Superior temporal gyrus (tissue), 1 donor: ENCODE measurements around the gene HDDC3.

Experiments used
- DNase-seq: peaks from one replicate; pipeline ENCODE4 v3.0.0-alpha.2; 2016; ENCODE audit errors: extremely low spot score

HDDC3 gene

DNA sequence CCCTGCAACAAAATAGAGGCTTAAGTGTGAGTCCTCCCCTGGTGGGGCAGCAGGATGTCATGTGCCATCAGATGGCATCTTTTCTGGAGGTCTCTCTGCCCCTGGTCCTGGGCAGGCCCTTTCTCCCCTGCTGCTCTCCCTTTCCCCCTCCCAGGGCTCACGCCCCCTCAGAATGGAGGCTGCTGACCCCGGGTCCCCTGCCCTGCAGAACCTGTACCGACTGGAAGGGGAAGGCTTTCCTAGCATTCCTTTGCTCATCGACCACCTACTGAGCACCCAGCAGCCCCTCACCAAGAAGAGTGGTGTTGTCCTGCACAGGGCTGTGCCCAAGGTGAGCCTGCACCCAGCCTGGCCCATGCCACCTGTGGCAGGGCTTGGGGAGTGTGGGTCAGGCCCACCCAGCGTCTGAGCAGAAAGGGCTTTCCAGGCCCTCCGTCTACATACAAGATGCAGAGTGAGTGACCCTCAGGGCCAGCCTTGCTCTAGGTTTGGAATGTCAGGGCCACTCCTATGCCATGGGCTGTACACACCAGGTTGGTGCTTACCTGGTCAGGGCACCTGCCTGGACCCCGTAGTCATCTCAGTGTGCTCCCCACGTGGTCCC is 40.9 kb downstream of the HDDC3 start:
- DNase-seq: no peak

DNA sequence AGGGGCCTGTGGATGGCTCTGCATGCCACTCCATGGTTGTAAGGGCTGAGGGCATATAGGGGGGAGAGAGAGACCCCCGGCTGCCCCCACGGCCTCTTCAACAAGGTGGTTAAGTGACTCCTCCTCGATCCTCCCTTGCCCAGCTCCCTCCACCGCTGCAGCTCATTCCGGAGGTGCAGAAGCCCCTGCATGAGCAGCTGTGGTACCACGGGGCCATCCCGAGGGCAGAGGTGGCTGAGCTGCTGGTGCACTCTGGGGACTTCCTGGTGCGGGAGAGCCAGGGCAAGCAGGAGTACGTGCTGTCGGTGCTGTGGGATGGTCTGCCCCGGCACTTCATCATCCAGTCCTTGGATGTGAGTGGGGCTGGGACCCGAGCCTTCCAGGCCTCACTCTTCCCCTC is 41.5 kb downstream of the HDDC3 start:
- no peak for DNase-seq

DNA sequence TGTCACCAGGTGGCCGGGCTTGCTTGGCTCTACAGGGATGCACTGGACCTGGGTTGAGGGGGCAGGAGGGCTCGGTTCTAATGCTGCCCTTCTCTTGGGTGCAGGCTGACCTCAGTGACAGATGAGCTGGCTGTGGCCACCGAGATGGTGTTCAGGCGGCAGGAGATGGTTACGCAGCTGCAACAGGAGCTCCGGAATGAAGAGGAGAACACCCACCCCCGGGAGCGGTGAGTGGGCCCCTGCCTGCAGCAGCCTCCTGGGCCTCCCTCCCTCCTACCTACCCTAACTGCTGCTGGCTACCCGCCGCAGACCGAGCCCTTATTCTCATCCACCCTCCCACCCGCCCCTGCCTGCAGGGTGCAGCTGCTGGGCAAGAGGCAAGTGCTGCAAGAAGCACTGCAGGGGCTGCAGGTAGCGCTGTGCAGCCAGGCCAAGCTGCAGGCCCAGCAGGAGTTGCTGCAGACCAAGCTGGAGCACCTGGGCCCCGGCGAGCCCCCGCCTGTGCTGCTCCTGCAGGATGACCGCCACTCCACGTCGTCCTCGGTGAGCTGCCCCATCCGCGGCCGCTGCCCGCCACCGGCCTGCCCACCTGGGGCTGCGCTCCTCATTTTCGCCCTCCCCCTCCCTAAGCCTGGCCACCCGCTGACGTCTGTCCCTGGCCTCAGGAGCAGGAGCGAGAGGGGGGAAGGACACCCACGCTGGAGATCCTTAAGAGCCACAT is 42.5 kb downstream of the HDDC3 start:
- DNase-seq: no peak

DNA sequence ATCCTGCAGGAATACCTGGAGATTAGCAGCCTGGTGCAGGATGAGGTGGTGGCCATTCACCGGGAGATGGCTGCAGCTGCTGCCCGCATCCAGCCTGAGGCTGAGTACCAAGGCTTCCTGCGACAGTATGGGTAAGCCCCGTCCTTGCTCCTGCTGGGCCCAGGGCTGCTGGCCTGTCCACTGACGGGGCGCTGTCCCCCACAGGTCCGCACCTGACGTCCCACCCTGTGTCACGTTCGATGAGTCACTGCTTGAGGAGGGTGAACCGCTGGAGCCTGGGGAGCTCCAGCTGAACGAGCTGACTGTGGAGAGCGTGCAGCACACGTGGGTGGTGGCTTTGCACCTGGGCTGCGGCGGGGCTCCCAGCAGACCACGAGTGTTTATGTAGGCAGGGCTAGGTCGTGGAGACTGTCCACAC is 43.0 kb downstream of the HDDC3 start:
- no peak for DNase-seq

DNA sequence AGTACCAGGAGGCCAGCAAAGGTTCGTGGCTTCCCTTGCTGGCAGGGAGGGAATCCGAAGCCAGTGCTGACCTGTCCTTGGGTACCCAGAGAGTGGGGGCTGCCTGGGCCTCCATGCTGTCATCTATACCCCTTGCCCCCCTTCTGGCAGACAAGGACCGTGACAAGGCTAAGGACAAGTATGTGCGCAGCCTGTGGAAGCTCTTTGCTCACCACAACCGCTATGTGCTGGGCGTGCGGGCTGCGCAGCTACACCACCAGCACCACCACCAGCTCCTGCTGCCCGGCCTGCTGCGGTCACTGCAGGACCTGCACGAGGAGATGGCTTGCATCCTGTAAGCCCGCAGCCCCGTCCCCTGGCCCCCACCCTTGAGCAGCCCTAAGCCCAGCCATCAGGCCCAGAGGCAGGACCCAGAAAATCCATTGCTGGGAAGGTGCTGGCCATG is 45.3 kb downstream of the HDDC3 start:
- DNase-seq: no peak

DNA sequence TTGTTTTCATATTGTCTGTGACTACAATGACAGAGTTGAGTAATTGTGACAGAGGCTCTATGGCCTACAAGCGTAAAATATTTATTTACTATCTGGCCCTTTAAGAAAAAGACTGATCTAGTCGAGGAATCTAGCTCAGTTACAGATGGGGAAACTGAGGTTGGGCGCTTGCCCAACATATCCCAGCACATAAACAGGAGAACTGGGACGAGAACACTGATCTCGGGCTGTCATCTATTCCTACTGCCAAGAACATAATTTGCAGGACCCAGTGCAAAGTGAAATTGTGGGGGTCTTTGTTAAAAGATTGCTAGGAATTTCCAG is 46.1 kb downstream of the HDDC3 start:
- DNase-seq: no peak

DNA sequence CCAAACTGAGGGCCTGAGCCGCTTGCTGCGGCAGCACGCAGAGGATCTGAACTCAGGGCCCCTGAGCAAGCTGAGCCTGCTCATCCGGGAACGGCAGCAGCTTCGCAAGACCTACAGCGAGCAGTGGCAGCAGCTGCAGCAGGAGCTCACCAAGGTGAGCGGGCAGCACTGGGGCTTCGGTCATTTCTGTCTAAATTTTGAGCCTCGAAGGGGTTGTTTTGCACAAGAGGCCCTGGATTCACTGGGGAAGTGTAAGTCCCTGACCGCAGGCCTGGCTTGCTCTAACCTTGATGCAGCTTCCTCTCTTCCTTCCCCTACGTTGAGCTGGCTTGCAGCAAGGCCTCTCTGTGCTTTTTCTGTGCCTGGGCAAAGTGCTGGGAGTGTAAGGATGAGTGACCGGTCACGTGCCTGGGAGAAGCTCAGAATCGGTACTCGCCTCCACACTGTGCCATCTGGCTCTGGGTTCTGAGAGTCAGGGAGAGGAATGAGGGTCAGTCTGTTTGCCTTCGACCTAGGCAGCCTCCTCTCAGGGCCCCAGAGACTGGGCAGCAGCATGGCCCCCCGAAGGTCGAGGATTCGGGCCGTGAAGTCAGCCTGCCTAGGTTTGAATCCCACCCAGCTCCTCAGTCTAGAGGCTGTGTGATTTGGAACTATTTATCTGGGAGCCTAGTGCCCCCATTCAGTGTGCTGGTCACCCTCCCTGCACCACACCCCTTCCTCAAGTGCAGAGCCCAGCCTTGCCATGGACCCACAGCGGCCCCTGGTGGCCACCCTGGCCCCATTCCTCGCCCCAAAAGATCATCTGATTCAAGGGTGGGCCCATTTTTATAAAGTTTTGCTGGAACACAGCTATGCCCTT is 46.7 kb downstream of the HDDC3 start:
- peak; percentile 78 for DNase-seq

DNA sequence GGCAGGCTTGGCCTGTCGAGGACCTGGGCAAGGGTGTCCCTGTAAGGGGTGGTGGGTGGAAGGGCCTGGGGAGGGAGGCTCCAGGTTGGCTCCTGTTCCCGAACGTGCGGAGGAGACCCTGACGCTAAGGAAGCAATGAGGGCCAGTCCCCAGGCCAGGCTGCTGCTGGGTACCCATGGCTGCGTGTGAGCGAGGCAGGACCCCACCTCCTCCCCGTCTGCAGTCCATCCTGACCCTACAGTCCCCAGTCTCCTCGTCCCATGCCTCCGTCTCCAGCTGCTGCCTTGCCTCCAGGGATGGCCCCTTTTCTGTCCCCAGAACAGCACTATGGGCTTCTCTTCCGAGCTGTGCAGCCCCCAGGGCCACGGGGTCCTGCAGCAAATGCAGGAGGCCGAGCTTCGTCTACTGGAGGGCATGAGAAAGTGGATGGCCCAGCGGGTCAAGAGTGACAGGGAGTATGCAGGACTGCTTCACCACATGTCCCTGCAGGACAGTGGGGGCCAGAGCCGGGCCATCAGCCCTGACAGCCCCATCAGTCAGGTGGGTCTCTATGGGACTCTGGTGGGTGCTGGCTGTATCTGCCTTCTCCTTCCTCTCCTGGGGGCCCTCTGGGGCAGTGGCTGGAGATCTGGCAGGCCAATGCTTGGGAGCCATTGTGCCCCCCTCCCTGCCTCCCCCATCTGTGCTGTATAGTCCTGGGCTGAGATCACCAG is 47.5 kb downstream of the HDDC3 start:
- DNase-seq: no peak

DNA sequence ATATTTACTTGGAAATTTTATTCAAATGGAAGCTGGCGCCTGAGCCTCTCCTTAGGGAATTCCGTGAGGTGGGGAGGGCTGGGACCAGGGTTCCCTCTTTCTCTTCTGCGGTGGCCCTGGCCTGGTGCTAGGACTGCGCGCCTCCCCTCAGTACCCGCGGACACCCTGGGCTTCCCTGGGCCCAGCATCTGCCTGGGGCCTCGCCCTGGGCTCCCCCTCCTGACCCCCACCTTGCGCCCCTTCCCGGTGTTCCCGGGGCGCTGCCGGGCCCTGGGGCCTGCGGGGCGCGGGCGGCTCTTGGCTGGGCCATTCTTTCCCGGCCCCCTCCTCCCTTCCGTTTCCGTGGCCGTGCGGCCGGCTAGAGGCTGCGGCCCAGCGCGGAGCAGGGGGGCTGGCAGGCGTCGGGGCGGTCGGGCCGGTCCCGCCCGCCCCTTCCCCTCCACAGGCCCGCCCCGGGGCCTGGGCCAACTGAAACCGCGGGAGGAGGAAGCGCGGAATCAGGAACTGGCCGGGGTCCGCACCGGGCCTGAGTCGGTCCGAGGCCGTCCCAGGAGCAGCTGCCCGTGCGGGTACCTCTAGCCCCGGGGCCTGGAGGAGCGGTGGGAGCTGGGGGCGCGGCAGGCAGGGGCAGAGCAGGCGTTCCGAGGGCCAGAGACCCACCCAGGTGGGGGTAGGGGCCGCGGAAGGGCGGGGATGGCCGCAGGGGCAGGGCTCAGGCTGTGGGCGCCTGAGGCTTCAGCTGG is 48.2 kb downstream of the HDDC3 start, which contains the start of gene FES:
Gene FES, plus strand, starts transcription at position 529 of the 743 bp plus-strand sequence. CDS start 542 bp downstream, outside the sequence.
- DNase-seq: no peak

DNA sequence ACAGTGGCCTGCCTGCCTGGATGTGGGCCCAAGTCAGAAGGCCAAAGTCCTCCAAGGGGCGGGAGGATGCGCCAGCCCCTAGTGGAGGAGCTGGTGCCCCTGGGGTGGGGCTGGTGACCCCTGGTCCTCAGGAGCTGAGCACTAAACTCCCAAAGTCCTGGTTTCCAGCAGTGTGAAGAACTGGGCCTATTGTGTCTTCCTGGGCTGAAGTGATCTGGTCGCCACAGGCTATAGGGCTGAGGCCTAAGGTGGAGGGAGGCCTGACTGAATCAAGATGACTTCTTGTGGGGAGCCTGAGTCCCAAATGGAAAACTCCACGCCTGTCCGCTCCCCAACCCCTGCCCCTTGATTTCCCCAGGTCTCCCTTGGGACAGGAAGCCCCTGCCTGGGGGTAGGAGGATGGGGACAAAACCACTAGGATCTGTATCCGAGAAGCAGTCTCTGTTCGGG is 48.8 kb downstream of the HDDC3 start:
- no peak for DNase-seq

DNA sequence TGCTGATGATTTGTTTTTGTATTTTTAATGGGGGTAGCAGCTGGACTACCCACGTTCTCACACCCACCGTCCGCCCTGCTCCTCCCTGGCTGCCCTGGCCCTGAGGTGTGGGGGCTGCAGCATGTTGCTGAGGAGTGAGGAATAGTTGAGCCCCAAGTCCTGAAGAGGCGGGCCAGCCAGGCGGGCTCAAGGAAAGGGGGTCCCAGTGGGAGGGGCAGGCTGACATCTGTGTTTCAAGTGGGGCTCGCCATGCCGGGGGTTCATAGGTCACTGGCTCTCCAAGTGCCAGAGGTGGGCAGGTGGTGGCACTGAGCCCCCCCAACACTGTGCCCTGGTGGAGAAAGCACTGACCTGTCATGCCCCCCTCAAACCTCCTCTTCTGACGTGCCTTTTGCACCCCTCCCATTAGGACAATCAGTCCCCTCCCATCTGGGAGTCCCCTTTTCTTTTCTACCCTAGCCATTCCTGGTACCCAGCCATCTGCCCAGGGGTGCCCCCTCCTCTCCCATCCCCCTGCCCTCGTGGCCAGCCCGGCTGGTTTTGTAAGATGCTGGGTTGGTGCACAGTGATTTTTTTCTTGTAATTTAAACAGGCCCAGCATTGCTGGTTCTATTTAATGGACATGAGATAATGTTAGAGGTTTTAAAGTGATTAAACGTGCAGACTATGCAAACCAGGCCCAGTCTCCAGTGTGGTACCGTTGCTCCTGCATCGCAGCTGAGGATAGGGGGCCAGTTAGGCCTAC is 49.4 kb downstream of the HDDC3 start:
- DNase-seq: no peak

DNA sequence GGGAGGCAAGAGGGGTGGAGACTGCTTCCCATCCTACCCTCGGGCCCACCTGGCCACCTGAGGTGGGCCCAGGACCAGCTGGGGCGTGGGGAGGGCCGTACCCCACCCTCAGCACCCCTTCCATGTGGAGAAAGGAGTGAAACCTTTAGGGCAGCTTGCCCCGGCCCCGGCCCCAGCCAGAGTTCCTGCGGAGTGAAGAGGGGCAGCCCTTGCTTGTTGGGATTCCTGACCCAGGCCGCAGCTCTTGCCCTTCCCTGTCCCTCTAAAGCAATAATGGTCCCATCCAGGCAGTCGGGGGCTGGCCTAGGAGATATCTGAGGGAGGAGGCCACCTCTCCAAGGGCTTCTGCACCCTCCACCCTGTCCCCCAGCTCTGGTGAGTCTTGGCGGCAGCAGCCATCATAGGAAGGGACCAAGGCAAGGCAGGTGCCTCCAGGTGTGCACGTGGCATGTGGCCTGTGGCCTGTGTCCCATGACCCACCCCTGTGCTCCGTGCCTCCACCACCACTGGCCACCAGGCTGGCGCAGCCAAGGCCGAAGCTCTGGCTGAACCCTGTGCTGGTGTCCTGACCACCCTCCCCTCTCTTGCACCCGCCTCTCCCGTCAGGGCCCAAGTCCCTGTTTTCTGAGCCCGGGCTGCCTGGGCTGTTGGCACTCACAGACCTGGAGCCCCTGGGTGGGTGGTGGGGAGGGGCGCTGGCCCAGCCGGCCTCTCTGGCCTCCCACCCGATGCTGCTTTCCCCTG is 50.2 kb downstream of the HDDC3 start:
- no peak for DNase-seq

DNA sequence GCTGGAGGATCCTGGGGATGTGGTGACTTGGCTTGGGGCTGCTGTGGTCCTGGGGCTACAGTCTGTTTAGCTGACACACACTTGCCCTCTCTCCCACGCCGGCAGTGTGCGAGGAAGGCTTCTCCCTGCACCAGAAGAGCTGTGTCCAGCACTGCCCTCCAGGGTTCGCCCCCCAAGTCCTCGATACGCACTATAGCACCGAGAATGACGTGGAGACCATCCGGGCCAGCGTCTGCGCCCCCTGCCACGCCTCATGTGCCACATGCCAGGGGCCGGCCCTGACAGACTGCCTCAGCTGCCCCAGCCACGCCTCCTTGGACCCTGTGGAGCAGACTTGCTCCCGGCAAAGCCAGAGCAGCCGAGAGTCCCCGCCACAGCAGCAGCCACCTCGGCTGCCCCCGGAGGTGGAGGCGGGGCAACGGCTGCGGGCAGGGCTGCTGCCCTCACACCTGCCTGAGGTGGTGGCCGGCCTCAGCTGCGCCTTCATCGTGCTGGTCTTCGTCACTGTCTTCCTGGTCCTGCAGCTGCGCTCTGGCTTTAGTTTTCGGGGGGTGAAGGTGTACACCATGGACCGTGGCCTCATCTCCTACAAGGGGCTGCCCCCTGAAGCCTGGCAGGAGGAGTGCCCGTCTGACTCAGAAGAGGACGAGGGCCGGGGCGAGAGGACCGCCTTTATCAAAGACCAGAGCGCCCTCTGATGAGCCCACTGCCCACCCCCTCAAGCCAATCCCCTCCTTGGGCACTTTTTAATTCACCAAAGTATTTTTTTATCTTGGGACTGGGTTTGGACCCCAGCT is 51.0 kb downstream of the HDDC3 start:
- no peak for DNase-seq

DNA sequence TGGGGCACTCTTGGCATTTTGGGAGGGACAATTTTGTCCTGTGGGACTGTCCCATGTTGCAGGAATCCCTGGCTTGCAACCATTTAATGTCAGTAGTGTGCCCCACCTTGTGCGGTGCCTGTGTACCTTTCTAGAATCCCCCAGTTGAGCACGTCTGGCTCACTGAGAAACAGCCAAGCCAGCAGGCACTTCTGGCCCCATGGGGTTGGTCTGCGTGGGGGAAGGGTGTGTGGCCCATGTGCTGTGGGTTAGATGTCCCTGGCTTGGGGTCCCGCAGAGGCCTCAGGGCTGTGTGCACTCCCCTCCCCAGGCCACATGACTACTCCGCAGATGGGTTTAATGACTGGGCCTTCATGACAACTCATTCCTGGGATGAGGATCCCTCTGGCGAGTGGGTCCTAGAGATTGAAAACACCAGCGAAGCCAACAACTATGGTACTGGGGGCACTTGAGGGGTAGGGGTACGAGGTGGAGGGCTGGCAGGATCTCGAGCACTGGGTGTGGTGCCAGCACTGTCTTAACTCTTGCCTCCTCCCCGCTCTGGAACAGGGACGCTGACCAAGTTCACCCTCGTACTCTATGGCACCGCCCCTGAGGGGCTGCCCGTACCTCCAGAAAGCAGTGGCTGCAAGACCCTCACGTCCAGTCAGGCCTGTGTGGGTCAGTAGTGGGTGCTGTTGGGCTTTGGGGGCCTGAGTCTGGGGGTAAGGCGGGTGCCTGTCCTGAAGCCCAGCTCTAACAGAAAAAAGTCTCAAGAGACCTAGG is 51.8 kb downstream of the HDDC3 start:
- no peak for DNase-seq
